DND-41 (cell line): ENCODE data around the gene S1PR4.
A peak's percentile ranks its signal among the peaks of the same experiment; 100 is the strongest.
"Not testable (repeated sequence)": the region's sequence is repeated elsewhere in the genome, so short reads cannot be mapped to it uniquely, and the experiment has no call there.

ENCODE experiments used
- ATAC-seq: fragments of 200-7000 bp; cut with Tn5 transposase; 3 replicates; pipeline ENCODE4 v1.9.1; 2021; ENCODE audit warnings: low read depth; ENCODE audit not compliant: insufficient read depth
- DNase-seq: peaks from one replicate; pipeline ENCODE4 v3.0.0-alpha.2; 2020
- H2AFZ ChIP-seq: 2 replicates; pipeline ENCODE4 v1.6.0; 2012; ENCODE audit warnings: low read depth, low read length
- H3K27ac ChIP-seq: 2 replicates; pipeline ENCODE4 v1.5.1; 2012; ENCODE audit warnings: low read length, inconsistent platforms
- H3K27me3 ChIP-seq: fragments of 200-600 bp; sonication (generic); 2 replicates; pipeline ENCODE4 v1.6.0; 2012; ENCODE audit warnings: low read length, mild to moderate bottlenecking, inconsistent platforms; ENCODE audit not compliant: insufficient read depth, poor library complexity
- H3K36me3 ChIP-seq: 2 replicates; pipeline ENCODE4 v1.5.1; 2012; ENCODE audit warnings: low read length, inconsistent platforms; ENCODE audit not compliant: insufficient read depth
- H3K4me1 ChIP-seq: 2 replicates; pipeline ENCODE4 v1.5.1; 2012; ENCODE audit warnings: mild to moderate bottlenecking, low read length; ENCODE audit not compliant: insufficient read depth
- H3K4me2 ChIP-seq: 2 replicates; pipeline ENCODE4 v1.6.0; 2012; ENCODE audit warnings: mild to moderate bottlenecking, moderate library complexity, low read length, inconsistent platforms; ENCODE audit not compliant: insufficient read depth
- H3K4me3 ChIP-seq, 2 experiments: fragments of 200-600 bp in 1 of 2; shearing (Covaris generic) in 1 of 2; 2 replicates each; pipeline ENCODE4 v1.5.1; 2012 to 2016; ENCODE audit warnings: inconsistent platforms in 2 of 2, low read length in 2 of 2, mild to moderate bottlenecking in 2 of 2, low read depth in 1 of 2, moderate library complexity in 1 of 2
- H3K79me2 ChIP-seq: 2 replicates; pipeline ENCODE4 v1.6.0; 2012; ENCODE audit warnings: low read length, inconsistent platforms; ENCODE audit not compliant: insufficient read depth
- H3K9ac ChIP-seq: 2 replicates; pipeline ENCODE4 v1.6.0; 2012; ENCODE audit warnings: low read depth, mild to moderate bottlenecking, inconsistent platforms, low read length, moderate library complexity
- H3K9me3 ChIP-seq: 2 replicates; pipeline ENCODE4 v1.5.1; 2012; ENCODE audit warnings: low read length, moderate library complexity, mild to moderate bottlenecking, inconsistent platforms; ENCODE audit not compliant: insufficient read depth, severe bottlenecking
- H4K20me1 ChIP-seq: 2 replicates; pipeline ENCODE4 v1.6.0; 2012; ENCODE audit warnings: low read length; ENCODE audit not compliant: insufficient read depth
- EZH2 ChIP-seq: IDR thresholded peaks from 3 replicates; pipeline ENCODE4 v1.6.1; 2012; ENCODE audit warnings: borderline replicate concordance, low read depth, mild to moderate bottlenecking, moderate library complexity, low read length, inconsistent platforms; ENCODE audit not compliant: severe bottlenecking
- TF ChIP-seq, protein P1 (sequence below): IDR thresholded peaks from 2 replicates; pipeline ENCODE4 v1.5.1; 2012; ENCODE audit warnings: borderline replicate concordance, low read length, moderate library complexity, mild to moderate bottlenecking; ENCODE audit not compliant: poor library complexity, severe bottlenecking; ENCODE audit errors: extremely low read depth

The S1PR4 gene

DNA sequence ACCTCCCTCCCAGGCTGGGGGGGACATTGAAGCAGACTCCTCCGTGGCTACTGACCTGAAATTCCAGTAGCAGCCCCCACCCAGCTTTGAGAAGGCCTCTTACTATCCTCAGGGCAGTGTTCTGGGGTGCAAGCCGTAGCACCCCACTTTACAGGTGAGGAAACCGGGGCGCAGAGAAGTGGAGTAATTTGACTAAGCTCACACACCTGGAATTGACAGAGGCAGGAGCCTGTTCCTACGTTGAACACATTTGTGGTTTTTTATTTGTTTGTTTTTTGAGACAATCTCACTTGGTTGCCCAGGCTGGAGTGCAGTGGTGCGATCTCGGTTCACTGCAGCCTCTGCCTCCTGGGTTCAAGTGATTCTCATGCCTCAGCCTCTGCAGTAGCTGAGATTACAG, 14.6 kb upstream of the S1PR4 start:
- DNase-seq (no peak), ATAC-seq (no peak)
- H3K36me3 ChIP-seq = peaks cover 75% of the 10 kb centered on the region
- TF ChIP-seq EZH2 = no peak
- TF ChIP-seq, protein P1, sequence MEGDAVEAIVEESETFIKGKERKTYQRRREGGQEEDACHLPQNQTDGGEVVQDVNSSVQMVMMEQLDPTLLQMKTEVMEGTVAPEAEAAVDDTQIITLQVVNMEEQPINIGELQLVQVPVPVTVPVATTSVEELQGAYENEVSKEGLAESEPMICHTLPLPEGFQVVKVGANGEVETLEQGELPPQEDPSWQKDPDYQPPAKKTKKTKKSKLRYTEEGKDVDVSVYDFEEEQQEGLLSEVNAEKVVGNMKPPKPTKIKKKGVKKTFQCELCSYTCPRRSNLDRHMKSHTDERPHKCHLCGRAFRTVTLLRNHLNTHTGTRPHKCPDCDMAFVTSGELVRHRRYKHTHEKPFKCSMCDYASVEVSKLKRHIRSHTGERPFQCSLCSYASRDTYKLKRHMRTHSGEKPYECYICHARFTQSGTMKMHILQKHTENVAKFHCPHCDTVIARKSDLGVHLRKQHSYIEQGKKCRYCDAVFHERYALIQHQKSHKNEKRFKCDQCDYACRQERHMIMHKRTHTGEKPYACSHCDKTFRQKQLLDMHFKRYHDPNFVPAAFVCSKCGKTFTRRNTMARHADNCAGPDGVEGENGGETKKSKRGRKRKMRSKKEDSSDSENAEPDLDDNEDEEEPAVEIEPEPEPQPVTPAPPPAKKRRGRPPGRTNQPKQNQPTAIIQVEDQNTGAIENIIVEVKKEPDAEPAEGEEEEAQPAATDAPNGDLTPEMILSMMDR = no peak
- no peak overlapping the region for H3K4me3 ChIP-seq
- H3K27ac ChIP-seq = peak overlapping the region; percentile 46
- no peak overlapping the region for H3K4me2 ChIP-seq
- H2AFZ ChIP-seq = no peak overlapping the region
- H3K27me3 ChIP-seq = no peaks in the 10 kb centered on the region
- H3K9me3 ChIP-seq = no peaks in the 10 kb centered on the region
- H4K20me1 ChIP-seq = peaks cover 16% of the 10 kb centered on the region; the same call in 1 of the 2 replicates
- H3K4me1 ChIP-seq = no peaks in the 10 kb centered on the region
- peaks cover 42% of the 10 kb centered on the region for H3K79me2 ChIP-seq
- H3K9ac ChIP-seq = no peak overlapping the region

DNA sequence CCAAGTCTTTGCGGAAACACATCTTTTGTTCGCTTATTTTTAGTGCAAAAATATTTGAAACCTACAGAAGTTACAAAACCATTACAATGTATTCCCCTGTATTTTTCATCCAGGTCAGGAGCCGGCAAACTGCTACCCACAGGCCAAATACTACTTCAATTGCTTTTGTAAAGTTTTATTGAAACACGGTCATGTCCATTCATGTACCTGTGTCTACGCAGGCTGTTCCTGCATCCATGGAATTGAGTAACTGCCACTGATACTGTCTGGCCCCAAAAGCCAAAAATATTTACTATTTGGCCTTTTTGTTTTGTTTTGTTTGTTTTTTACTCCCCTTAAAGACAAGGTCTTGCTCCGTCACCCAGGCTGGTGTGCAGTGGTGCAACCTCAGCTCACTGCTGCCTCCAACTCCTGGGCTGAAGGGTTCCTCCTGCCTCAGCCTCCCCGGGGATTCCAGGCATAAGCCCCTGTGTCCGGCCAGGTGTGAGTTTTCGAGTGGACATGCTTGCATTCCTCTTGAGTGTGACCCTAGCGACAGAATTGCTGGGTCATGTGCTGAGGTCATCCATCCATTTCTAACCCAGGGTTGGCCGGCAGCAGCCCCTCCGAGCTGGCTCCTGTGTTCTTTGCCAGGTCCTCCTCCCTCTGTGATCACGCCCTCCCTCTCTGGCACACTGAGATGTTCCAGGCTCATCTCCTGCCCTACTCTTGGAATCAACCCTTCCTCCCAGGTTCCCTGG, 10.9 kb upstream of the S1PR4 start:
- Histone ChIP-seq H2AFZ (no peak overlapping the region), H3K4me2 (no peak overlapping the region), H4K20me1 (peaks cover 14% of the 10 kb centered on the region; the same call in 1 of the 2 replicates)

DNA sequence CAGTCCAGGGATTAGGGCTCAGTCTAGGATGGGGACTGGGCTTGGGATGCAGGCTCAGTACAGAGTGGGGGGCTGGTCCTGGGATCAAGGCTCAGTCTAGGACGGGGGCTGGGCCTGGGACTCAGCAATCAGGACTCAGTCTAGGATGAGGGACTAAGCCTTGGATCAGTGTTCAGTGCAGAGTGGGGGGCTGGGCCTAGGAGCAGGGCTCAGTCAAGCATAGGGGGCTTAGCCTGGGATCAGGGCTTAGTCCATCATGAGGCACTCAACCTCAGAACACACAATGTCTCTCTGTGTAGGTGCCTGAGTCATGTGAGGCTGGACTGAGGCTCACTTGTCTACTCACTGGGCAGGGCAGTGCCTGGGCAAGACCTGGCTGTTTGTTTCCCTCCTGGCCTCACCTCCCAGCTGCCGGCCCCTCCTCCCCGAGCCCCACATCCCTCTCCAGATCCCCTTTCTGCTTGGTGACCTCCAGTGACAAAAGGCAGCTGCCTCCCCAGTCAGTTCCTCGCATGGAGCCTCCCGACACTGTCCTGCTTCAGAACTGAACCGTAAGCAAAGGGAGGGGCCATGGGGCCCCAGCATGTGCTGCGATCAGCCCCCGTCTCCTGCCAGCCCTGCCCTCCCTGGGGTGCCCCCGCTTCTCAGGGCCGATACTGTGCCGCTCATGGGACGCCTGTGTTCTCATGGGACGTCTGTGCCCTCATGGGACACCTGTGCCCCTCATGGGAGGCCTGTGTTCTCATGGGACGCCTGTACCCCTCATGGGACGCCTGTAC, 6.5 kb upstream of the S1PR4 start:
- ATAC-seq = peak; percentile 46
- Histone ChIP-seq H3K4me3 (no peak overlapping the region), H3K36me3 (peaks cover 15% of the 10 kb centered on the region), H3K79me2 (peaks cover 2% of the 10 kb centered on the region; the same call in 1 of the 2 replicates), H3K9ac (no peak overlapping the region), H3K9me3 (no peaks in the 10 kb centered on the region), H3K27me3 (no peaks in the 10 kb centered on the region), H3K27ac (peak overlapping the region; percentile 40; the same call in 1 of the 2 replicates), H2AFZ (no peak overlapping the region), H3K4me1 (peaks cover 9% of the 10 kb centered on the region), H3K4me2 (no peak overlapping the region), H4K20me1 (no peaks in the 10 kb centered on the region)
- DNase-seq = no peak
- TF ChIP-seq, protein P1 = no peak
- TF ChIP-seq EZH2 = no peak

More for the DNA sequence above, 10.9 kb upstream of the S1PR4 start:
- Histone ChIP-seq H3K27me3 (no peaks in the 10 kb centered on the region), H3K4me1 (no peaks in the 10 kb centered on the region), H3K36me3 (peaks cover 49% of the 10 kb centered on the region), H3K9ac (no peak overlapping the region), H3K79me2 (peaks cover 16% of the 10 kb centered on the region), H3K27ac (0 out of 2 replicates have a peak overlapping the region, but pooled peaks have one; percentile 22), H3K4me3 (no peak overlapping the region), H3K9me3 (no peaks in the 10 kb centered on the region)
- ATAC-seq = no peak
- DNase-seq = no peak
- no peak for TF ChIP-seq EZH2
- TF ChIP-seq, protein P1 = no peak

DNA sequence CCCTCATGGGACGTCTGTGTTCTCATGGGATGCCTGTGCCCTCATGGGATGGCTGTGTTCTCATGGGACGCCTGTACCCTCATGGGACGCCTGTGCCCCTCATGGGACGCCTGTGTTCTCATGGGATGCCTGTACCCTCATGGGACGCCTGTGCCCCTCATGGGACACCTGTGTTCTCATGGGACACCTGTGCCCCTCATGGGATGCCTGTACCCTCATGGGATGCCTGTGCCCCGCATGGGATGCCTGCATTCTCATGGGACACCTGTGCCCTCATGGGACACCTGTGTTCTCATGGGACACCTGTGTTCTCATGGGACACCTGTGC, 5.9 kb upstream of the S1PR4 start:
- Histone ChIP-seq H3K4me1 (peaks cover 13% of the 10 kb centered on the region), H3K36me3 (peaks cover 13% of the 10 kb centered on the region)
- H4K20me1 ChIP-seq, DNase-seq, H3K79me2 ChIP-seq, H3K4me2 ChIP-seq, H3K9ac ChIP-seq, H3K27ac ChIP-seq, H3K9me3 ChIP-seq, H3K27me3 ChIP-seq, H2AFZ ChIP-seq, H3K4me3 ChIP-seq, ATAC-seq: not testable (repeated sequence)
